Heart left ventricle (tissue), 16 donors: Measurements from ENCODE around the gene MYOZ3. TPM values are rescaled to one million over a fixed set of nuclear protein-coding genes. Genes with fewer than 3 reads are reported as not detected.

Experiments used
- ATAC-seq, 4 donors: fragments of 200-7000 bp; cut with Tn5 transposase; one replicate each; pipeline ENCODE4 v1.9.1; 2020 to 2022; ENCODE audit warnings: moderate library complexity in 4 of 4, mild to moderate bottlenecking in 3 of 4, moderate number of reproducible peaks in 1 of 4
- DNase-seq, 5 donors: peaks; one replicate each; pipeline ENCODE4 v3.0.0-alpha.2; 2020
- H3K27ac ChIP-seq, 12 donors: fragments of 200-600 bp; sonication (generic) in 4 of 12; one replicate each; pipeline versions ENCODE4 v1.5.0 to v1.8.0; 2016 to 2022; ENCODE audit warnings: mild to moderate bottlenecking in 2 of 12
- H3K27me3 ChIP-seq, 9 donors: fragments of 200-600 bp; sonication (generic) in 2 of 9; one replicate each; pipeline versions ENCODE4 v1.5.1 to v1.8.0; 2016 to 2022; ENCODE audit warnings: mild to moderate bottlenecking in 3 of 9
- H3K36me3 ChIP-seq, 9 donors: fragments of 200-600 bp; sonication (generic) in 2 of 9; one replicate each; pipeline versions ENCODE4 v1.5.0 to v1.8.0; 2018 to 2022; ENCODE audit warnings: mild to moderate bottlenecking in 2 of 9
- H3K4me1 ChIP-seq, 12 donors: fragments of 200-600 bp; sonication (generic) in 4 of 12; one replicate each; pipeline versions ENCODE4 v1.5.0 to v1.8.0; 2016 to 2022; ENCODE audit warnings: mild to moderate bottlenecking in 3 of 12
- H3K4me3 ChIP-seq, 12 donors: fragments of 200-600 bp; sonication (generic) in 4 of 12; one replicate each; pipeline versions ENCODE4 v1.5.0 to v1.8.0; 2017 to 2022; ENCODE audit warnings: mild to moderate bottlenecking in 9 of 12, moderate library complexity in 4 of 12
- H3K9me3 ChIP-seq, 12 donors: fragments of 200-600 bp; sonication (generic) in 4 of 12; one replicate each; pipeline versions ENCODE4 v1.5.0 to v1.8.0; 2016 to 2022; ENCODE audit warnings: mild to moderate bottlenecking in 1 of 12
- POLR2A ChIP-seq, 2 donors: fragments of 450-650 bp; IDR thresholded peaks; one replicate each; pipeline ENCODE4 v1.6.1; 2017; ENCODE audit warnings: antibody characterized with exemption in 2 of 2, mild to moderate bottlenecking in 2 of 2, moderate library complexity in 2 of 2
- WGBS, 4 donors: extraction: QIAGEN DNeasy Blood & Tissue Kit in 2 of 4; methylation state at CpG; one replicate each; pipeline versions ENCODE4 v1.1.5 to v1.1.7; 2013 to 2018; 5-methylcytosine and 5-hydroxymethylcytosine counted together
- intact Hi-C, 10 donors: fragments of 100-400 bp; cut with DNase I; formaldehyde crosslinking; loops; one replicate each; pipeline versions ENCODE4 v1.11.1 to v1.14.2; 2022
- polyA plus RNA-seq, 2 donors: library from polyadenylated mRNA; stranded (reverse); fragments of 200-250 nt; gene quantifications; one replicate each; pipeline ENCODE4 v1.2.3, GENCODE V29; 2013
- total RNA-seq, 9 donors: library from RNA; depleted of rRNA in 2 of 9; stranded (reverse); fragments of >200 nt in 2 of 9; fragmentation: NEBNext Ultra II Directional in 3 of 9; extraction: Animal tissue kit (Norgen Biotek cat#: 25700) in 3 of 9; gene quantifications; one replicate each; pipeline versions ENCODE4 v1.1.0 to v1.2.4, GENCODE V29; 2016 to 2023
- TF ChIP-seq, protein P1 (sequence below), 12 donors: fragments of 200-600 bp; sonication (generic) in 4 of 12; IDR thresholded peaks; one replicate each; pipeline versions ENCODE4 v1.5.0 to v1.8.0; 2018 to 2022; ENCODE audit warnings: antibody characterized with exemption in 12 of 12, mild to moderate bottlenecking in 5 of 12
- donor health status: ischemic (EF 13 %, LVEDD 7.1; RV severe dilation, severe dysfunction).
- donor health status: healthy with polysubstance abuse.
- donor health status: DM: no; HTN: yes; CAD: no.
- donor health status: DM: no; HTN: no; CAD: no.
- donor health status: ischemic (EF 25% LVEDD 6.9; RV normal size, moderate dysfunction).
- donor health status: ischemic (EF 25% LVEDD 5.7; RV mildly dilated, moderate dysfunction).
- donor health status: healthy.
- donor health status: DM: yes; HTN: yes; CAD: no.
- donor health status: ischemic (EF 35%, LVEDD 5.7; RV mildly dilated, moderate dysfunction).
- donor health status: nonischemic (EF 11% LVEDD 7.7; RV severe dilation, severe dysfunction).
- donor health status: DM: yes; HTN: yes; CAD: no.
- donor health status: PGD.
- donor health status: ischemic (EF 29% LVEDD 5.4; RV normal size, mild dysfunction).
- donor health status: nonischemic (EF 23%, LVEDD 6.1; RV moderate dilation, normal function).

MYOZ3 gene
- total and polyA plus RNA-seq, 11 donors: 1.2 to 10.2 (median 4.6) TPM

GRCh38 chr5:150638053-150638444, 23.0 kb upstream of the MYOZ3 start:
- DNase-seq (no peak), ATAC-seq (no peak)
- no peak overlapping the region for H3K4me3 ChIP-seq
- peak overlapping the region in 11 of 12 donors; percentile 75 to 100 (median 97) for H3K27ac ChIP-seq
- H3K4me1 ChIP-seq: peaks cover 35 to 94% (median 69%) of the 10 kb centered on the region in 12 donors
- intact Hi-C loops: loop anchor here in 1 of 10 donors (2.0 kb wide), 1 partner anchor 43 kb away; no protein-coding TSS in a partner anchor
- H3K27me3 ChIP-seq: no peaks in the 10 kb centered on the region
- H3K36me3 ChIP-seq: peaks cover 0 to 18% (median 4%) of the 10 kb centered on the region in 9 donors
- no peak for TF ChIP-seq POLR2A (IDR thresholded peaks at IDR 0.05)
- TF ChIP-seq, protein P1, sequence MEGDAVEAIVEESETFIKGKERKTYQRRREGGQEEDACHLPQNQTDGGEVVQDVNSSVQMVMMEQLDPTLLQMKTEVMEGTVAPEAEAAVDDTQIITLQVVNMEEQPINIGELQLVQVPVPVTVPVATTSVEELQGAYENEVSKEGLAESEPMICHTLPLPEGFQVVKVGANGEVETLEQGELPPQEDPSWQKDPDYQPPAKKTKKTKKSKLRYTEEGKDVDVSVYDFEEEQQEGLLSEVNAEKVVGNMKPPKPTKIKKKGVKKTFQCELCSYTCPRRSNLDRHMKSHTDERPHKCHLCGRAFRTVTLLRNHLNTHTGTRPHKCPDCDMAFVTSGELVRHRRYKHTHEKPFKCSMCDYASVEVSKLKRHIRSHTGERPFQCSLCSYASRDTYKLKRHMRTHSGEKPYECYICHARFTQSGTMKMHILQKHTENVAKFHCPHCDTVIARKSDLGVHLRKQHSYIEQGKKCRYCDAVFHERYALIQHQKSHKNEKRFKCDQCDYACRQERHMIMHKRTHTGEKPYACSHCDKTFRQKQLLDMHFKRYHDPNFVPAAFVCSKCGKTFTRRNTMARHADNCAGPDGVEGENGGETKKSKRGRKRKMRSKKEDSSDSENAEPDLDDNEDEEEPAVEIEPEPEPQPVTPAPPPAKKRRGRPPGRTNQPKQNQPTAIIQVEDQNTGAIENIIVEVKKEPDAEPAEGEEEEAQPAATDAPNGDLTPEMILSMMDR (IDR thresholded peaks at IDR 0.05): no peak
- 25 to 44% (median 29%) methylated on average over 1 of the region's 1 CpG for WGBS, 4 donors
- H3K9me3 ChIP-seq: no peaks in the 10 kb centered on the region

DNA sequence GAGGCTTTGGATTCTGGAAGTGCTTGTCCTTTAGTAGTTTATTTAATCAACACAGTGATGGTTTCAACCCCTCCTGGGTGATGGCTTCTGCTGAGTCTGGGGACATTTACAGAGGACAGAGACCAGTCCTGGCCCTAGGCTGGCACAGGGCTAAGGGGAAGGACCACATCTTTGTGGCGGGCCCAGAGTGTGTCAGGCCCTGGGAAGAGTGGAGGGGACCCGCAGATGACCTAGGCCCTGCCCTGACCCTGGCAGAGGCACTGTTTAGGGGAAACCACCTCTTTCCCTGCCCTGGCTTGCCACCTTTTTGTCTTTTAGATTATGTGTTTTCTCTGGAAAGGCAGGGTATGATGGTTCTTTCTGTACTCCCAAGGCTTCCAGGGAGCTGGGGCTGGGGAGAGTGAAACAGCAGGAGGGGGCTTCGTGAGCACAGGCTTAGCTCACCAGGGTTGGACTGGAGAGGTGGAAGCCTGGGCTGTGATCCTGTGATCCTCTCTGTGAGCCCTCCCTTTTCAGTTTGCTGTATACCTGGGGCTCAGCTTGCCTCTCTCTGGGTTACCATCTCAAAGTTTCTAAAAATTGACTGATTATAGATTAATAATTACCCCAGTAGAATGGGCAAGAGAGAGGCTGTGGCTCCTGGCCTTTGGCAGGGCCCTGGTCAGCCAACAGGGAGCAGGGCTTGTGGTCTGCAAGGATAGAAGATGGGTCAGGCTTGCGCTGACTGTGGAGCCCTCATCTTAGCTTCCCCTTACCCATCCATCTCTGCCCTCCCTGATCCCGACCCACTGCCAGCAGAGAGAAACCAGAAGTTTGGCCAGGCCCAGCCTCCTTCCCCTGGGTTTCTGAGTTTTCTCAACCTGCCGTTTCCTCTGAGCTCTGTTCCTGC, 22.3 kb upstream of the MYOZ3 start:
- peak overlapping the region in 11 of 12 donors; percentile 75 to 100 (median 97) for H3K27ac ChIP-seq
- intact Hi-C loops: loop anchor here in 1 of 10 donors (2.0 kb wide), 1 partner anchor 44 kb away; no protein-coding TSS in a partner anchor
- H3K4me3 ChIP-seq: no peak overlapping the region
- ATAC-seq (no peak), DNase-seq (peak in 1 of 5 donors; percentile 26)
- peaks cover 0 to 15% (median 4%) of the 10 kb centered on the region in 9 donors for H3K36me3 ChIP-seq
- H3K27me3 ChIP-seq: no peaks in the 10 kb centered on the region
- H3K9me3 ChIP-seq: no peaks in the 10 kb centered on the region
- no peak for TF ChIP-seq POLR2A (IDR thresholded peaks at IDR 0.05)
- TF ChIP-seq, protein P1 (IDR thresholded peaks at IDR 0.05): no peak
- 62 to 74% (median 72%) methylated on average over 6 of the region's 6 CpGs for WGBS, 4 donors
- H3K4me1 ChIP-seq: peaks cover 36 to 95% (median 73%) of the 10 kb centered on the region in 12 donors

DNA sequence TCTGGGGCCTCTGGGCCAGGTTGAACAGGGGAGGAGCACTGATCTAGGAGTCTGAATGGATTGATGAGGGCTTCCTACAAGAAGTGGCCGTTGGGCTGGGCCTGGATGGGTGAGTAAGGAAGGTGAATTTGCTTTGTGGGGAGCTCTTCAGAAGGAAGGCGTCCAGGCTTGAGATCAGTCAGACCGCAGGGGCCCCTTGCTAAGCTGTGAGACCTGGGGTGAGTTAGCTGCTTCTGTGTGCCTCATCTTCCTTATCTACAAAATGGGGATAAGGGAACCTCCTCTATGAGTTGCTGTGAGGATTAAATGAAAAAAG, 21.7 kb upstream of the MYOZ3 start:
- H3K36me3 ChIP-seq: peaks cover 0 to 15% (median 0%) of the 10 kb centered on the region in 9 donors
- H3K27me3 ChIP-seq: no peaks in the 10 kb centered on the region
- WGBS, 4 donors: 75 to 84% (median 82%) methylated on average over 3 of the region's 3 CpGs
- H3K27ac ChIP-seq: peak overlapping the region in 11 of 12 donors; percentile 75 to 100 (median 97)
- H3K4me3 ChIP-seq: no peak overlapping the region
- TF ChIP-seq, protein P1 (IDR thresholded peaks at IDR 0.05): no peak
- no peak for TF ChIP-seq POLR2A (IDR thresholded peaks at IDR 0.05)
- H3K4me1 ChIP-seq: peaks cover 41 to 97% (median 79%) of the 10 kb centered on the region in 12 donors
- ATAC-seq (no peak), DNase-seq (peak in 1 of 5 donors; percentile 41)
- no peaks in the 10 kb centered on the region for H3K9me3 ChIP-seq
- intact Hi-C loops: loop anchor here in 1 of 10 donors (2.0 kb wide), 1 partner anchor 45 kb away; no protein-coding TSS in a partner anchor

- intact Hi-C loops: loop anchor here in 3 of 10 donors (2.0 to 5.0 kb wide), 3 partner anchors 13 to 45 kb away; no protein-coding TSS in a partner anchor
- DNase-seq (peak in 2 of 5 donors; percentile 20 to 57), ATAC-seq (no peak)
- WGBS, 4 donors: 49 to 62% (median 54%) methylated on average over 5 of the region's 5 CpGs
- Histone ChIP-seq H3K9me3 (no peaks in the 10 kb centered on the region), H3K27ac (peak overlapping the region in 11 of 12 donors; percentile 75 to 100 (median 97)), H3K4me1 (peaks cover 45 to 100% (median 83%) of the 10 kb centered on the region in 12 donors), H3K27me3 (no peaks in the 10 kb centered on the region), H3K36me3 (peaks cover 0 to 13% (median 0%) of the 10 kb centered on the region in 9 donors), H3K4me3 (peak overlapping the region in 7 of 12 donors; percentile 50 to 70 (median 55))
- TF ChIP-seq POLR2A (IDR thresholded peaks at IDR 0.05): no peak
- TF ChIP-seq, protein P1 (IDR thresholded peaks at IDR 0.05): no peak
Measured at GRCh38 chr5:150639751-150640150, 21.3 kb upstream of the MYOZ3 start.
